ENCODE data around the gene ALKBH6. TPM values are rescaled to one million over a fixed set of nuclear protein-coding genes. Genes with fewer than 3 reads are reported as not detected.

ALKBH6 gene
- total and polyA plus RNA-seq, 9 of the 15 experiments (the other 6 are each of a cell fraction or from before 2014, with no cell fraction given): 0.67 to 62.0 (median 34.5) TPM

DNA sequence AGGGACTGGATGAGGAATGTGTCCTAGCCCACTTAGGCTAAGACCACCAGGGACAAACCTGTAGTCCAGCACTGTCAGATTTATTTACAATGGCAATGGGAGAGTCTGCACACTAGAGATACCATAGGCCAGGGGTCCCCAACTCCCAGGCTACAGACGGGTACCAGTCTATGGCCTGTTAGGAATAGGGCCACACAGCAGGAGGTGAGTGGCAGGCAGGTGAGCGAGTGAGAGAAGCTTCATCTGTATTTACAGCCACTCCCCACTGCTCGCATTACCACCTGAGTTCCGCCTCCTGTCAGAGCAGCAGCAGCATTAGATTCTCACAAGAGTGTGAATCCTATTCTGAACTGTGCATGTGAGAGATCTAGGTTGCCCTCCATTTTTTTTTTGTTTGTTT is 37.6 kb upstream of the ALKBH6 start:
- Histone ChIP-seq H3K36me3 (ENCODE audit: control insufficient read depth, insufficient read depth, low read length) (no peaks in the 10 kb centered on the region), H3K79me2 (ENCODE audit: control insufficient read depth, insufficient read depth, low read length) (peaks cover 19% of the 10 kb centered on the region), H4K20me1 (replicated peaks; ENCODE audit: control insufficient read depth, insufficient read depth, low read length) (no peaks in the 10 kb centered on the region), H3K27ac (ENCODE audit: extremely low read depth, low read depth, low read length) (no peak overlapping the region), H2AFZ (ENCODE audit: low read depth, low read length) (no peak overlapping the region), H3K9ac (ENCODE audit: insufficient read depth in 1 of 2, low read depth in 2 of 2, low read length in 2 of 2) (peak overlapping the region in 1 of 2 experiments; percentile 73; a peak in 1 of 4 replicates), H3K4me1 (replicated peaks in 1 of 2; ENCODE audit: control insufficient read depth in 2 of 2, insufficient read depth in 2 of 2, low read length in 2 of 2) (peaks cover 5 to 23% of the 10 kb centered on the region in 2 experiments; a peak in 3 of 5 replicates), H3K9me1 (ENCODE audit: control insufficient read depth, insufficient read depth, low read length) (no peaks in the 10 kb centered on the region), H3K27me3 (ENCODE audit: control insufficient read depth in 2 of 2, insufficient read depth in 2 of 2, low read length in 2 of 2) (no peaks in the 10 kb centered on the region), H3K9me3 (replicated peaks; ENCODE audit: control insufficient read depth, insufficient read depth, low read depth, low read length) (no peaks in the 10 kb centered on the region), H3K4me2 (ENCODE audit: insufficient read depth, low read length) (no peak overlapping the region), H3K4me3 (no peak overlapping the region)
- TF ChIP-seq PBX2 (CRISPR knock-in tag; IDR thresholded peaks at IDR 0.05; ENCODE audit: low read depth) (no peak), PBX2 (tag; conservative IDR thresholded peaks at IDR 0.05; ENCODE audit: low read depth) (0 out of 2 replicates have a peak, but pooled peaks have one; percentile 43), C11orf30 (IDR thresholded peaks at IDR 0.05; ENCODE audit: low read depth) (no peak), FIP1L1 (IDR thresholded peaks at IDR 0.05; ENCODE audit: low read depth, low read length, poor library complexity, severe bottlenecking) (no peak), PKNOX1 (IDR thresholded peaks at IDR 0.05) (peak; percentile 91), NCOA1 (IDR thresholded peaks at IDR 0.05; ENCODE audit: low read depth) (no peak)
- no peak for FAIRE-seq
- DNase-seq (ENCODE audit: extremely low read depth in 1 of 4, low spot score in 3 of 4): no peak
- no TSS peak for BruUV-seq (replicated peaks)
- in situ Hi-C loops (cut with MboI): no loop called here
- ATAC-seq: no peak
- intact Hi-C loops (cut with micrococcal nuclease): loop anchor here (1.0 to 5.0 kb wide), 2 partner anchors 37 to 54 kb away; partner anchors contain the start of genes ALKBH6 and SDHAF1
- WGBS (ENCODE audit: insufficient coverage, low coverage, missing lambda C conversion rate): 83% methylated on average over 4 of the region's 4 CpGs
- ChIA-PET CTCF (ENCODE audit: low intra/inter-chr PET ratio) (no interaction called here), POLR2A (no interaction called here)

Data from K562 (cell line).